Limb (tissue), 2 donors: ENCODE results near the gene CCDC150.
"Not testable (repeated sequence)": the region's sequence is repeated elsewhere in the genome, so short reads cannot be mapped to it uniquely, and the experiment has no call there.

Experiments used
- DNase-seq, 2 donors: peaks; one replicate each; pipeline ENCODE4 v3.0.0-alpha.2; 2016; ENCODE audit errors: extremely low spot score in 2 of 2

Gene CCDC150

DNA sequence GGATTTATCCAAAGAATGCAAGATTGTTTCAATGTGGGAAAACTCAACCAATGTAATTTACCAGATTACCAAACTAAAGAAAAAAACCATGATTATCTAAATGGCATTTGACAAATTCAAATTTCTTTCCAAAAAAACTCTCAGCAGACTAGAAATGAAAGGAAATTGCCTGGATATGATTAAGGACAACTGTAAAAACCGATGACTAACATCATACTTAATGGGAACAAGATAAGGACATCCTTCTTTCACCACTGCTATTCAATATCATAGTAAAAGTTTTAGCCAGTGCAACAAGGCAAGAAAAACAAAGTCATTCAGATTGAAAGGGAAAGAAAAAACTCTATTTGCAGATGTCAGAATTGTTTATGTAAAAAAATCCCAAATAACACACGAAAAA lies 4.4 kb upstream of the CCDC150 start:
- DNase-seq, result no peak

GRCh38 chr2:196638765-196639164 lies 750 bp upstream of the CCDC150 start:
- no peak for DNase-seq

DNA sequence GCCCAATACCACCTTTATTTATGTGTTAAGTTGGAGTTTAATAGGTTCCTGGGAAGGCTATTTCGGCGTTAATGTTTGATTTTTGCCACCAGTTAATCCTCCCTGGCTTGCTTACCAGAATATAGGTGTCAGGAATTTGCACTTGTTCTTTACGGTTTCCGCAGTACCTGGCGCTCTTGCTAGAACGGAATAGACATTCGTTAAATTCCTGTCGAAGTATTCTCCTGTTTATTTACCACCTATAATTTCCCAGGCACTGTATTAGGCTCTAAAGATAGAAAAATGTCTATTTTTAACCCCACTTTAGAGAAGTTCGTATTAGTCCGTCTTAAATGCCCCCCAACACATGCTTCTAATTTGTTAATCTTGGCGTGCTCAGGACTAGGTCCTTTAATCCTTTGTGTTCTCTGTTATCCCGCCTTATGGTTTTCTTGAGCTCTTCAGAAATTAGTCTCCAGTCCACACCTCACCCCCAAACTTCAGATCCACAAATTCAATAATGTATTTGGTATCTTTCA lies 575 bp downstream of the CCDC150 start:
- DNase-seq, result no peak

DNA sequence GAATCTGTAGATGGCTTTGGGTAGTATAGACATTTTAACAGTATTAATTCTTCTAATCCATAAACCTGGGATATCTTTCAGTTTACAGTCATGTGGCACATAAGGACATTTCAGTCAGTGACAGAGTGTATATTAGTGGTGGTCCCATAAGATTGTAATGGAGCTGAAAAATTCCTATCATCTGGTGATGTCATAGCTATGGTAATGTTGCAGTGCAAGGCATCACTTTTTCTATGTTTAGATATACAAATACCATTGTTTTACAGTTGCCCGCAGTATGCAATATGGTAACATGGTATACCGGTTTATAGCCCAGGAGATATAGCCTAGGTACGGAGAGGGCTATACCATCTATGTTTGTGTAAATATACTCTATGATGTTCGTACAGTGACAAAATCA lies 9.7 kb downstream of the CCDC150 start:
- DNase-seq, result no peak

- no peak for DNase-seq
These were observed 12.0 kb downstream of the CCDC150 start for GRCh38 chr2:196651387-196652094.

DNA sequence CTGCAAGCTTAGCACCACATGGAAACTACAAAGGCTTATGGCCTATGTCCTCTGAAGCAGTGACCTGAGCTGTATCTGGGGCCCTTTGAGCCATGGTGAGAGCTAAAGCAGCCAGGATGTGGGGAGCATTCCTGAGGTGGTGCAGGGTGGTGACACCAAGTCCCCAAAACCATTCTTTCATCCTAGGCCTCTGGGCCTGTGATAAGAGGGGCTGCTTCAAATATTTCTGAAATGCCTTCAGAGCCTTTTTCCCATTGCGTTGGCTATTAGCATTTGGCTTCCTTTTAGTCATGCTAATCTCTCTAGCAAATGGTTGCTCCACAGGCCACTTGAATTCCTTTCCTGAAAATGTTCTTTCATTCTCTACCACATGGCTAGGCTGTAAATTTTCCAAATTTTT lies 13.4 kb downstream of the CCDC150 start:
- no peak for DNase-seq

- no peak for DNase-seq
These were observed 14.3 kb downstream of the CCDC150 start for GRCh38 chr2:196653843-196654242.

DNA sequence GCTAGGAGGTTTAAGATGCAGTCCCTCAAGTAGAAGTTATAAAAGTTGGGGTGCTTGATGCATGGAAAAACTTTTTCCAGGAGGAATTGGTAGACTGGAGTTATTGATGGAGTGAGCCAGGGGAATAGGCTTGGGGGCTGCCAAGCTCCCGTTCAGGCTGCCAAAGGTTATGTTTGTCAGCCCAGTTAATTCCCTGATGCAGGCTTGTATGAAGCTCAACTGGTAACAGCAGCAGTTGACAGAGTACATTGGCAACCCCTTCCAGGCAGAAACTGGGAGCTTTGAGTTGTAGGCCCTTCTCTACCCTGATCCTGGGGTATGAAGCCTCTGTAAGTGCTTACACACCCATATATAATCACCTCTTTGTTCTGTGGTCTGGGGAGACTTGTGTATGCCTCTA lies 16.2 kb downstream of the CCDC150 start:
- DNase-seq, result no peak

DNA sequence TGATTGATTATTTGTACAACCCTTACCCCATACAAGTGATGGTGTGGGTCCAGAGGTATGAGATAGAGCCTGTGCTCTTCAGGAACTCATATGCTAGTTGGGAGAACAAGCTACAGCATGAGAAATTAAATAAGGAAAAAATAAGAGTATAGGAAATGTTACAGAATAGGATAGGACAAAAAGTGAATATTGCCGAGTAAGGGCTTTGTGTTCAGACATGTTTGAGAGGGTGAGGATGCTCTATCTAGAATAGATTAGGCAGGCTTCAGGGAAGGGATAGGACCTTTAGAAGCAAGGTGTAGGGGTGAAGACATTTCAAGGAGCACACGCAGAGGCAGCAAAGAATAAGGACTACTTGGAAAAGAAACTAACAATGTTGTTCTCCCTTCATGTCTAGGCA lies 17.8 kb downstream of the CCDC150 start:
- DNase-seq, result no peak

GRCh38 chr2:196659844-196660243 lies 20.3 kb downstream of the CCDC150 start:
- no peak for DNase-seq

DNA sequence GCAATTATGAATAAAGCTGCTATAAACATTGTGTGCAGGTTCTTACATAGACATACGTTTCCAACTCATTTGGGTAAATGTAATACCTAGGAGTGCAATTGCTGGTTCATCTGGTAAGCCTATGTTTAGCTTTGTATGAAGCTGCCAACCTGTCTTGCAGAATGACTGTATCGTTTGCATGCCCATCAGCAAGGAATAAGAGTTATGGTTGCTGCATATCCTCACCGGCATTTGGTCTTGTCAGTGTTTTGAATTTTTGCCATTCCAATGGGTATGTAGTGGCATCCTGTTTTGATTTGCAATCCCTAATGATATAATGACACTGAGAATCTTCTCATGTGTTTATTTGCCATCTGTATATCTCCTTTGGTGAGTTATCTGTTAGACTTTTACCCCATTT lies 20.7 kb downstream of the CCDC150 start:
- DNase-seq, result no peak

DNA sequence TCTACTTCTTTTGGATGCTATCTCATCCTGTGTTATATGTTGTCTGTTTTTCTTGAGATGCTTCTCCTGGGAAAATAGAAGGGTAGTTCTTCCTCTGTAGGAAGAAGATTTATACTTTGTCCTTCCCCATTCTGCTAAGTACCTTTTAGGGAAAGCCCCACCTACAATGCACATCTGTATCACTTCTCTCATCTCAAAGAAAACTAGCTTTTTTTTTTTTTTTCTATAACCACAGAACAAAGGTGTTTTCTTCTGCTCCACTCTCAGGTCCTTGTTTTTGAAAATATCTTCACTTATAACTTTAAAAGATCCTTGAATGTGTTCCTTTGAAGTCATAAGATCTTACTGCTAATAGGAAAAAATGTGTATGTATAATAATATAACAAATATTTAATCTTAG lies 30.8 kb downstream of the CCDC150 start:
- DNase-seq, result no peak

DNA sequence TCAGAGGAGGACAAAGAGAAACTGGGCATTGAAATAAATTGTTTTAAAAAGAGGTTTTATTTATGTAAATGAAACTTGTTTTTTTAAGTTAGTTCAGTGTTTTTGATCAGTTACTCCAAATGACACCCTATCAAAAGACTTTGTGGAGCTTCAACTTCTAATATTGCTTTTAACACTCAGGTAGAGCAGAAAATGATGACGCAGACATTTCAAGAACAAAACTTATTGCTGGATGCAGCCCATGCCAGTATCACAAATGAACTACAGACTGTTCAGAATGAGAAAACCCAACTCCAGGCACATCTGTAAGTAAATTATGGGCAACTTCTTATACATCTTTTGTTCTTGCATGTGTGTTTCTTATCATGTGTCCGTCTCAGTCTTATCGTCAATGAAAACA lies 36.4 kb downstream of the CCDC150 start:
- no peak for DNase-seq

GRCh38 chr2:196677404-196677803 lies 37.9 kb downstream of the CCDC150 start:
- no peak for DNase-seq

DNA sequence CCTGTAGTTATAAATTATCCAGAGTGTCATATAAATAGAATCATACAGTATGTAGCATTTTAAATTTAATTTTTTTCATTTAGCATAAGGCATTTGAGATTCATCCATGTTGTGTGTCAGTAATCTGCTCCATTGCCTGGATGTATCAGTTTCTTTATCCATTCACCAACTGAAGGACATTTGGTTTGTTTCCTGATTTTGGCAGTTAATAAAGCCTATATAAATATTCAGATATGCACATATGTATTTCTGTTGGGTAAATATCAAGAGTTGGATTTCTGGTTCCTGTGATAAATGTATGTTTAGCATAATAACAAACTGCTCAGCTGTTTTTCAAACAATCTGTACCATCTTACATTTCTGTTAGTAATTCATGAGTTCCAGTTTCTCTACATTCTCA lies 39.9 kb downstream of the CCDC150 start:
- no peak for DNase-seq

DNA sequence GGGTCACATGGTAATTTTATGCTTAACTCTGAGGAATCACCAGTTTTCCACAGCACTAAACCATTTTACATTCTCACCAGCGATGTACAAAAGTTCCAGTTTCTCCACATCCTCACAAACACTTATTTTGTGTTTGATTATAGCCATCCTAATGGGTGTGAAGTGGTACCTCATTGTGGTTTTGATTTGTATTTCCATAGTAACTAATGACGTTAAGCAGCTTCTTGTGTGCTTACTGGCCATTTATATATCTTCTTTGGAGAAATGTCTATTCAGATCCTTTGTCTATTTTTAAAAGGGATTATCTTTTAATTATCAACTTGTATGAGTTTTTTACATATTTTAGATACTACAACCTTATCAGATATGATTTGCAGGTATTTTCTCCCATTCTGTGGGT lies 42.0 kb downstream of the CCDC150 start:
- no peak for DNase-seq

DNA sequence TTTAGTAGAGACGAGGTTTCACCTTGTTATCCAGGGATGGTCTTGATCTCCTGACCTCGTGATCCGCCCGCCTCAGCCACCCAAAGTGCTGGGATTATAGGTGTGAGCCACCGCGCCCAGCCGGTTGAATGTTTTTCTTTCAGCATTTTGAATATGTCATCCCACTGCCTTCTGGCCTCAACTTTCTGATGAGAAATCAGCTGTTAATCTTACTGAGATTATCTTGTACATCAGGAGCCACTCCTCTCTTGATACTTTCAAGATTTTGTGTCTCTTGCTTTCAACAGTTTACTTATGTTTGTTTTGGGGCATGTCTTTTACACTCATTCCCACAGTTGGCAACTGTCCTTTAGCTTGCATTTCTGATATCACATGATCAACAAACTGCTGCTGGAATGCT lies 46.3 kb downstream of the CCDC150 start:
- no peak for DNase-seq

DNA sequence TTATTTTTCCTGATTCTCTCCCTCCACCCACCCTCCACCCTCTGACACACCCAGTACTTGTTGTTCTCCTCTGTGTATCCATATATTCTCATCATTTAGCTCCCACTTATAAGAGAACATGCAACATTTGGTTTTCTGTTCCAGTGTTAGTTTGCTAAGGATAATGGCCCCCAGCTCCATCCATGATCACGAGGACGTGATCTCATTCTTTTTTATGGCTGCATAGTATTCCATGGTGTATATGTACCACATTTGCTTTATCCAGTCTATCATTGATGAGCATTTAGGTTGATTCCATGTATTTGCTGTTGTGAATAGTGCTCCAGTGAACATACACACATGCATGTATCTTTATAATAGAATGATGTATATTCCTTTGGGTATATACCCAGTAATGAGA lies 47.2 kb downstream of the CCDC150 start:
- not testable (repeated sequence) for DNase-seq

DNA sequence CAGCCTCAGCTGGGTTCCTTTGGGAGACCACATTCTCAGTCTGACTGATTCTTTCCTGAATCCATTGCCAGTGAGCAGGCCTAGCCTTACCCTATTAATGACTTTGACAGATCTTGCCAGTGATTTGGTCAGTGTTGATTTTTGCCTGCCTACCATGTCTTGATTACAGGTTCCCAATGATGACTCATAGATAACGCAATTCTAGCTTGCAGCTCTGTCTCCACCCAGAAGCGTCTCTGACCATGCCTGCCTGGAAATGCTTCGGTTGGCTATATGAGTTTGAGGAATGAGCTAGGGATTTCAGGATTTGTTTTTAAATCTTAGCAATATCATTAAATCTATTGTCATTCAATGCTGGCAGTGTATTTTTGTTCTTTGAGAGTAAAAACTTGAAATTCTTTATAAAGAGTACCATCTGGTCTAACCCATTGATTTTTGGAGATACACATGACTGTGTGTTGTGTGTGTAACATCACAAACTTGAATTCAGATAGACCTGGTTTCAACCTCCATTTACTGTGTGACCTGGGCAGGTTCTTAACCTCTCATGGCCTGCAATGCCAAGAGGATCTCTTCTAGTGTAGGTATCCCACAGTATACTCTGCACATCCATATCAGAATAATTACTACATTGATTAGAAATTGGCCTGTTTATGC lies 57.0 kb downstream of the CCDC150 start:
- no peak for DNase-seq

DNA sequence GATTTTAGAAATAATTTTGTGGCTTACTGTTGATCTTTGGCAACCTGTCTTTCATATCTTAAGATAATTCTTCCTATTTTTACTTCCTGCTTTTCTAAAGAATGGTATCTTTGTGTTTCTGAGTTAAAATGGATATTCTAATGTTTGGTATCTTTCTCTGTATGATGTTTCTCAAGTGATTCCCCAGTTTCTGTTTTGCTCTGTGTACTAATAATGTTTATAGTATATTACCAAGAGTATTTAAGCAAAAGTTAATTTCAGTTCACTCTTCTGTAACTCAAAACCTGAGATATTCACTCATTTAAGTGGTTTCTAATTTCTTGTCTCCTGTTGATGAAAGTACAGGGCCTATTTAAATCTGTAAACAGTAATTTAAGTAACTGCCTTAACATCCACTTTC lies 58.3 kb downstream of the CCDC150 start:
- no peak for DNase-seq

DNA sequence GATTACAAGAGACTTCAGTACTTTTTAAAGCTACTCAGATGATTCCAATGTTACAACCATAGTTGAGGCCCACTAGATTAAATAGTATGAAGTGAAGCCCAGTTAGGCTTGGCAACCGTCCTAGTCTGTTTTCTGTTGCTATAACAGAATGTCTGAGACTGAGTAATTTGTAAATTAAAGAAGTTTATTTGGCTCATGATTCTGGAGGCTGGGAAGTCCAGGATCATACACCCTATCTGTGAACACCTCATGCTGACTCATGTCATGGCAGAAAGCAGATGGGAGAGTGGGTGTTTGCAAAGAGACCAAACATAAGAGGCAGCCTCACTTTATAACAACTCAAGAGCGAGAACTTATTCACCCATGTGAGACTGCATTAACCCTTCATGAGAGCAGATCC lies 63.1 kb downstream of the CCDC150 start:
- no peak for DNase-seq

DNA sequence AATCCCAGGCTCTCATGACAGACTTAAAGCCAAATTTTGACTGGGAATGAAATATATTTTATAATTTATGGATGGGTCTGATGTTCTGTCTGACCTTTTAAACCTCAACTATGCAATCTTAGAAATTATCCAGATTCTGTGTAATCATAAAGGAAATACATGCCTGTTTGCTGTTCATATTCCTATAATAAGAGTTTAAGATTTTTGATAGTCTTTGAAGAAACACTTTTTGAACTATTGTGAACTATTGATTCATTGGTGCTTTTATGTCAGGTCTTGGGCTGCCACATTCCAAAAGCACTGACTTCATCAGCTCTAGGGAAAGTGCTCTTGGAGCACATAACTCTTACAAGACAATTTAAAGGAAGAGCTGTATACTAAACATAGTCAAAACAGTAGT lies 64.2 kb downstream of the CCDC150 start:
- no peak for DNase-seq

GRCh38 chr2:196710056-196710455 lies 70.5 kb downstream of the CCDC150 start:
- not testable (repeated sequence) for DNase-seq
